GM21786 (cell line): ENCODE data around the gene ZNF33B.
"Not testable (repeated sequence)": the region's sequence is repeated elsewhere in the genome, so short reads cannot be mapped to it uniquely, and the experiment has no call there.

ENCODE experiments used
- ATAC-seq: cut with Tn5 transposase; IDR thresholded peaks from one replicate; pipeline ENCODE4 v1.9.1; 2021; ENCODE audit not compliant: unreplicated experiment

Gene ZNF33B

DNA sequence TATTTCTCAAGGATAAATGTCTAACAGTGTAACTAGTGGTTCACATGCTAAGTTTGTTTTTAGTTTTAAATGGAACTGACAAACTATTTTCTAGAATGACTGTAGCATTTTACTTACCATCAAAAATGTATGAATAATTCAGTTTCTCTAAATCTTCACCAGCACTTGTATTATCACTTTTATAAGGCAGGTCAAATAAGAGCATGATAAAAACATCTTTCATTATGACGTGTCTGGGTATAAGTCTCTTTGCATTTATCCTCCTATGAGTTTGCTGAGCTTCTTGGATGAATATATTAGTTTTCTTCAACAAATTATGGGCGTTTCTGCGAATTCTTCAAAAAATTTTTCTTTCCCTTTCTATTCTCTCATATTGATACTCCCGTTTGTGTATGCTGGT is 19.9 kb downstream of the ZNF33B start:
- no peak for ATAC-seq

DNA sequence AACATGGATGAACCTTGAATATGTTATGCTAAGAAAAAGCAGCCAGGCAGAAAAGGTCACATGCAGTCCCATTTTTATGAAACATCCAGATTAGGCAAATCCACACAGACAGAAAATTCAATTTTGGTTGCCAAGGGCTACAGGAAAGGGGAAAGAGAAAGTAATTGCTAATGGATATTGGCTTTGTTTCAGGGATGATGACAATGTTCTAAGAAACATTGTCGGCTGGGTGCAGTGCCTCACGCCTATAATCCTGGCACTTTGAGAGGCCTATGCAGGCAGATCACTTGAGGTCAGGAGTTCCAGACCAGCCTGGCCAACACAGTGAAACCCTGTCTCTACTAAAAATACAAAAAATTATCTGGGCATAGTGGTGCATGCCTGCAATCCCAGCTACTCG is 23.0 kb downstream of the ZNF33B start:
- no peak for ATAC-seq

DNA sequence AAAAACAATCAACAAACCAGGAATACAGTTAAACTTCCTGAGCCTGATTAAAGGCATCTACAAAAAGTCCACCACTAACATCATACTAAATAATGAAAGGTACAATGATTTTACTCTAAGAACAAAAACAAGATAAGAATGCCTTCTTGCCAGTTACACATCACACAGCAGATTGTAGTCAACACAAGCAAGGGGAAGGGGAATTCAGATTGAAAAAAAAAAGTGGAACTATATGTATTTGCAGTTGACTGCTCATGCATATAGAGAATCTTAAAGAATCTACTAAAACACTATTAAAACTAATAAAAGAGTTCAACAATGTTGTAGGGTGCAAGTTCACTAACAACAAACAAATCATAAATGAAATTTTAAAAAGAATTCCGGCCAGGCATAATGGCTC is 28.5 kb downstream of the ZNF33B start:
- peak; percentile 55 for ATAC-seq

DNA sequence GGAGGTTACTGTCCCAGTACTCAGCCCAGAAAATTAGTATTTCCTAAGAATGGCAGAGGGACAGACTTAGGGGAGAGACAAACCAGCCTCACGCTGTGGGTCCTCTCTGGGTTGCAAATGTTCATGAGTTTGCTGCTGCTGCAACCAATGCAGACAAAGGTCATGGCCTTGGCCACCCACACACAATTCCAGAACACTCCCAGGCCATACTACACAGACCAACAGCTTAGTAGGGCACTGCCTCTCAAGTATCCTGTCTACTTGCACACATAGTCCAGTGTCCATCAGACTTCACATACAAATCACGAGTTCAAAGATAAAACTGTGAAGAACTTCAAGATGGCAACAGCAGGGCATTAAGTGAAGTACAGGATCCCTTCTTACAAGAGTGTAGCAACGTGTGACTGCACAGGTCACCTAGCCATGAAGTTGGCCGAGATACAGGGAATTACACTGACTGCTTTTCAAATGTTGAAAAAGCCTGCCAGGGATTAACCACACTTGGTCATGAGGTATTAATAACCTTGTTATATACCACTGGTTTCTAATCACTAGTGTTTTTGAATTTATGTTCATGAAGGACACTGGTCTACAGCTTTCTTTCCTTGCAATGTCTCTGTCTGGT is 40.0 kb downstream of the ZNF33B start:
- ATAC-seq, result no peak

DNA sequence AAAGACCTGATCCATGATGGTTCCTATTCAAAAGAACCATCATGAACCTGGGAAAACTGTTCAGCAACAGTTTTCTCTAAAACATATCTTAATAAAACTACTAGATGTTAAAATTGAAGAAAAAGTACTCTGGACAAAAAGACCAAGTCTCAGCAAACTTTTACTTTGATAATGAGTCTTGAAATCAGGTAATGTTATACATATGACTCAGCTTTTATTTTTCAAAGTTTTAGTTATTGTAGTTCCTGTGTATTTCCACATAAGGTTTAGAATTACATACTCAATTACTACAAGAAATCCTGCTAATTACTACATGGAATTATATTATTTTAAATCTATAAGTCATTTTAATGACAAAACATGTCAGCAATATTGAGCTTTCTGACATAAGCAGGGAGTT is 42.2 kb downstream of the ZNF33B start:
- no peak for ATAC-seq

DNA sequence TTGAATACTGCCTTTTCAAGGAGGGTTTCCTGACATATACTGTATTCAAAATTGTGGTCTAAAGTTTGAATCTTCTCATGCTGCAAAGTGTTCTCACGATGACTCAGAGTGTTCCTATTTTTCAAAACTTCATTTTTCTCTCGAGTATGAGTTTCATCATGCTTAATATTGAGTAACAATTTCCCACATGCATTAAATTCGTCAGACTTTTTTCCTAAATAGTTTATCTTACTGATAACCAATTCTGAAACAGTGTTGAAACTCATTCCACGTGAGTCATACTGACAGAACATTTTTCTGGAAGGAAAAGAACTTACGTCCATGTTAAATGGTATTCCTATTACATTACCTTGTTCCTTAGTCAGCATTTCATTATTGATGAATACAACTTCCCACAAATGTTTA is 44.1 kb downstream of the ZNF33B start:
- no peak for ATAC-seq

DNA sequence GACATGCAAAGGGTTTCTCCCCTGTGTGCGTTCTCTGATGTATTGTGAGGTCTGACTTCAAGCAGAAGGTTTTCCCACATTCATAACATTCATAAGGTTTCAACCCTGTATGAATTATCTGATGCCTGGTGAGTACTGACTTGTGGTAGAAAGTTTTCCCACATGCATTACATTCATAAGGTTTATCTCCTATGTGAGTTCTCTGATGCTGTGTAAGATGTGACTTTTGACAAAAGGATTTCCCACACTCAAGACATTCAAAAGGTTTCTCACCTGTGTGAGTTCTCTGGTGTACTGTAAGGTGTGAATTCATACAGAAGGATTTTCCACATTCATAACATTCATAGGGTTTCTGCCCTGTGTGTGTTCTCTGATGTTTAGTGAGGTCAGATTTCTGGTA is 45.1 kb downstream of the ZNF33B start:
- no peak for ATAC-seq

DNA sequence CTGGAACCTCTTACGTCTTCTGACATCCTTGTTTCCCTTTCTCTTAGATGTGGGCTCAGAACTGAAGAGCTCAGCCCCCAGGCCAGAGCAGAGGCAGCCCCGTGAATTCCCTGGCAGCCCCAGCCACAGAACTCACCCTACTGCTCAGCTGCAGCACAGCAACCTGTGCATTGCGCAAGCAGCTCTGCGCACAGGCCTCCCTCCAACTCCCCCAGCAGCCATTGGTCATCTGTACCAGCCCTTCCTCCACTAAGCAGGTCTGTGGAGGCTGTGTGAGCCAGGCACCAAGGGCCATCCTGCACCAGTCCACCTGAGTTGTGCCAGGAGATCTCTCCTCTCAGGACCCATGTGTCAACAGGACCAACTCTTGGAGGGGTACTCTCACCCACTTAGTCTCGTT is 54.5 kb downstream of the ZNF33B start:
- no peak for ATAC-seq

DNA sequence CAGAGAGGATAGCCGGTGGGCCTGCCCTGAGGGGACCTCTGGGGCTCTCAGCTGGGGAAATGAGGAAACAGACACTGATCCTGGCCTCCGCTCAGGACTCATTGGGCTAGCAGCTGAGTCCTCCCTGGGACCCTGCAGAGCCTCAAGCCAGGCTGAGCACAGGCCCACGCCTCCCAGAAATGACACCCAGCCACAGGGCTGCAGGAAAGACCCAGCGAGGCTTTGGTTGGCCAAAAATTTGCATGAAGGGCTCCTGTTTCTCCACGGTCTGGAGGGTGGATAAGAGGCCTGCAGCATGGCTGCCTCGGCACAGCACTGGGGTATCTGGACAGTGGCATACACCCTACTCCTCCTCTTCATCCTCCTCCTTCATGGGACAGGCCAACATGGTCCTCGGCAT is 60.4 kb downstream of the ZNF33B start:
- no peak for ATAC-seq

DNA sequence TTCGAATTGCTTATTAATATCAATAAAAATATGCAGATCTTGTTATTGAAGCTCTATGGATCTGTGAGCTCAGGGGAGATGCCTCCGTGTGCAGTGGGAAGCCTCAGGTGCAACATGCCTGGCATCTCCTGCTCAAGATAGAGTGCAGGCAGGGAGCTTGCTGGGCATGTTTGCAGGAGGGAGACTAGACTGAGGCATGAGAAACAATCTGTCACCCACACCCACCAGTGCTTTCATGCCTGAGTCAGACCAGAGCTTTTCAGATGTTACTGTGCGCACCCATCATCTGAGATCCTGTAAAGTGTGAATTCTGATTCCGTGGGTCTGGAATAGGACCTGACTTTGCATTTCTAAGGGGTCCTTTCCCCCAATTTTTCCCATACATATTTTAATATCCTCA is 62.0 kb downstream of the ZNF33B start:
- ATAC-seq, result no peak

DNA sequence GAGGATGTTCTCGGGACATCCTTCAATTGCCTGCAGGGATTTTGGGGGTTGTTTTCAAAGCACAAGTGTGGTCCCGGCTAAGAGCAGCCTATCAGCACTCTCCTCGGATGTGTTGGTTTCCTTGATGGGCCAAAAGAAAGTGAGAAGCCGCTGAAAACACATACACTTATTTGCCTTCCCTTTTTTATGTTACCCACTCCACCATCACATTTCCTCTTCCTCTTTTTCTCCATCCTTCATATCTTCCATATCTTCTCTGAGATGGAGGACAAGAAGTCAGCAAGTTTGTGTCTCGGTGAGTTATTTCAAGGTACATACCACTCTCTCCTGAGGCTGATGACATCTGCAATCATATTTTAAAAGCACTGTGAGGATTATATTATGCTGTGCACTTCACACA is 64.0 kb downstream of the ZNF33B start:
- ATAC-seq, result no peak

DNA sequence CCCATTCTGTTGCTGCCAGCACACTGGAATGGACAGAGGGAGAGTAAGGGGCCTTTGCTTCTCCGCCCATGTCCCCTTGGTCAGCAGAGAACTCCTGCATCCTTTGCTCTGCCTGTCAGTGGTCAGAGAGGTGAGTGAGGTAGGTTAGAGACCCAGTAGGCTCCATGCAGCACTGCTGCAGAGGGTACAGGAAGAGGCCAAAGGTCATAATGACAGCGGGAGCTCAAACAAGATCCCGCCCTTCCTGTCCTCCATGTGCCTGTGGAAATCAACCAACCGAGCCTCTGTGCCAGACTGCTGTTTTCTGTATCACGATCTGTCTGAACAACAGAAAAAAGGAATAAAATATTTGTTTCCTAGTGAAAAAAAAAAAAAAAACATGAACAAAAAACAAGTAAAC is 81.4 kb downstream of the ZNF33B start:
- no peak for ATAC-seq

DNA sequence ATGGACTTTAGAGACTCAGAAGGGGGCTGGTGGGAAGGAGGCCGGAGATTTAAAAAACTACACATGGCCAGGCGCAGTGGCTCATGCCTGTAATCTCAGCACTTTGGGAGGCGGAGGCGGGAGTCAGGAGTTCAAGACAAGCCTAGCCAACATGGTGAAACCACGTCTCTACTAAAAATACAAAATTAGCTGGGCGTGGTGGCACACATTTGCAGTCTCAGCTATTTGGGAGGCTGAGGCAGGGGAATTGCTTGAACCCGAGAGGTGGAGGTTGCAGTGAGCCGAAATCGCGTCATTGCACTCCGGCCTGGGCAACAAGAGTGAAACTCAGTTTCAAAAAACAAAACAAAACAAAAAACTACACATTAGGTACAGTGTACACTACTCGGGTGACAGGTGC is 84.8 kb downstream of the ZNF33B start:
- not testable (repeated sequence) for ATAC-seq

DNA sequence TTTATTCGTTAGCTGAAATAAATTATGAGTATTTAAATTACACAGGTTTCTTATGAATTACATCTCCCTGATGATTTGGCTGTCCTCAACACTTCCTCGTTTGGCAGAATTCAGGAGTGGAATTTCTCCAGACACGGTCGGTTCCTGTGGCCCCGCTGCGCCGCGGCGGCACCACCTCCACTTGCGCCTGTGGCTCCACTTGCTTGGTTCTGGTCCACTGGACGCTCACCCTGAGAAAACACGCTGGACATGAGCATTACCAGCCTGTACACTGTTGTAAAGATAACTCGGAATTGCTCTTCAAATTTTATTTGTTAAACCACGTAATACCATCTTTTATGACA is 85.3 kb downstream of the ZNF33B start:
- peak; percentile 18 for ATAC-seq

DNA sequence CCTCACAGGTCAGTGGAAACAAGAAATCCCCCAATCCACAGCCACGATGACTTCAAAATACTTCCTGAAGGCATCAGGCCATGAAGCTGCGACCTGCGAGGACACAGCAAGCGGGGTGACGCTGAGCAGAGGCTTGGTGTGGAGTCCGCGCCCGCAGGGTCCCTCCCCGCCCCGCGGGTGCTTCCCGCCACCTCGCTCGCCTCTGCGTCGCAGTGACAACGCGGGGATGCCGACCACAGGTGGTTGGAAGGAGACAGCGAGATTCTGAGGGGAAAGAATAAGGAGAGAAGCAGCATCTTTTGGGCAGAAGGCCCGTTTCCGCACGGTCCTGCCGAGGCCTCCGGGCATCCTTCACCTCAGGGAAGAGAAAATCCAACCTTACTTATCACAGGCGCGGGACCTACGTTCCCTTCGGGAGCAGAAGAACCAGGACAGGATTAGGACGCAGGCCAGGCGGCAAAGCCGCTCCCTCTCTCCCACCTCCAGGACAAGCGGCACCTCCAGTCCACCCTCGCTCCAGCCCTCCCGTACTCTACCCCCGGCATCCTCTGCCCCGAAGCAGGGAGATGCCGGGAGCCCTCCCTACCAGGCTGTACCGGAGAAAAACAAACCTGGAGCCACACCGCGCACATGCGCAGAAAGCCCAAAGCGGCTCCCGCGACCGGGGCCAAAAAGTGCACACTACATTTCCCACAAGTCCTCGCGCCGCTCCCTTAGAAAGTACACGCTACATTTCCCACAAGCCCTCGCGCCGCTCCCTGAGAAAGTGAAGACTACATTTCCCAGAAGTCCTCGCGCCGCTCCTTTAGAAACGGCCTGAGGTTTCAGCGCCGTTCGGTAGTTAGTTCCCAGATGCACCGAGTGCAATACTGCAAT is 85.9 kb downstream of the ZNF33B start:
- ATAC-seq, result peak; percentile 93

DNA sequence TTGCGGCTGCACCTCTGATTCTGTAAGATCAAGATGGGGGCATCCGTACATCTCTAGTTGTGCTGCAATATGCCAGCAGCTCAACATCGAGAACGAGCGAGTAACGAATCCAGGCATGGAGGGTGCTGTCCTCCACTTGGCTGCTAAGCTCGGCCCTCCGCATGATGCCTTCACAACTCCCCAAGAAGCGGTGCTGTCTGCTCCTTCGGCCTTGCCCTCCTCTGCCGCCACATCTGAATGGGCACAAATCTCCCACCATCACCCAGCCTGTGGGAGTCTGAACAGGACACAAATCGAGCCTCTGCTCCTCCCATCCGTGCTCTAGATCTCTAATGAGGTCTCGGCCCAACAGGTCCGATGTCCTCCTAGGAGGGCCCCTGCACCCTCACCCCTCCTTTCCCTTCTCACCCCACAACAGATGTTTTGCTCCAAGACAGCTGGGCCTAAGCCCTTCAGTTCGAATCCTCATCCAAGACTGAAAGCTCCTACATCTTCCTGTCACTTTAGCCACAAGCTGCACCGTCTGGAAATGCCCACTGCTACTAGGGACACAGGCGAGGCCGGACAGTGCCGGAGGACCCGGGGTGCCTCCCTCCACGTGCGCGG is 86.7 kb downstream of the ZNF33B start:
- no peak for ATAC-seq

DNA sequence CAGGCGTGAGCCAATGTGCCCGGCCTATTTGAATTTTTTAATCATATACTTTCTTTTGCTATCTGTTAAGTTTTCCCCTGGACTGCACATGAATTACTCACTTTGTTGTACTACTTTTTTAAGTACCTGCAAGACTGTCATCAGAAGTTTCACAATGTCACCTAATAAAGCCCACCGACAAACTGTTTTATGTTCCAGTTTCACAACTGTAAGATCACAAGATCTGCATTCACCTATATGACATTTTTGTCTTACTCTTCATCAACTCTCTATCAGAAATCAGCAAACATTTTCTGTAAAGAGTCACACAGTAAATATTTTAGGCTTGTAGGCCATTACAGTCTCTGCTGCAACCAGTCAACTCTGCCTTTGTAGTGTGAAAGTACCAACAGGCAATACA is 88.5 kb downstream of the ZNF33B start:
- no peak for ATAC-seq

DNA sequence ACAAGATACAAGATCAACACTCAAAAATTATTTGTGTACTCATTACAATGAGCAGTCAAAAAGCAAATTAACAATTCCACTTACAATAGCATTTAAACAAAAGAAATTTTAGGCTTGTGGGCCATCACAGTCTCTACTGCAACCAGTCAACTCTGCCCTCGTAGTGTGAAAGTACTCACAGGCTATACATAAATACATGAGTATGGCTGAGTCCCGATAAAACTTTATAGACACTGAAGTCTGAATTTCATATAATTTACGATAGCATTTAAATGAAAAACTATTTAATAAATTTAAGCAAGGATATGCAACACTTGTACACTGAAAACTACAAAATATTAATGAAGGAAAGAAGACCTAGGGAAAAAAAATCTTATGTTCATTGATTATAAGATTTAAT is 90.1 kb downstream of the ZNF33B start:
- no peak for ATAC-seq

DNA sequence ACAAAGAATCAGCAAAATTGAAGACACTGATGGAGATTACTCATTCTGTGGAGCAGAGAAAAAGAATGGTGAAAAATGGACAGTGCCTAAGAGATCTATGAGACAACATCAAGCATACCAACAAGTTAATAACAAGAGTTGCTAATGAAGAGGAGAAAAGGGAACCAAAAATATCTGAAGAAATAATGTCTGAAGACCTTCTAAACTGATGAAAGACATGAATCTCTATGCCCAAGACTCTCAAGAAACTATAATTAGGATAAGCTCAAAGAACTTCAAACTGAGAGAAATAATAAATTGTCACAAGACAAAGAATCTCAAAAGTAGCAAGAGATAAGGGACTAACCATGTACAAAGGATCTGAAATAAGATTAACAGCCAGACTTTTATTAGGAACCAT is 93.4 kb downstream of the ZNF33B start:
- ATAC-seq, result no peak

DNA sequence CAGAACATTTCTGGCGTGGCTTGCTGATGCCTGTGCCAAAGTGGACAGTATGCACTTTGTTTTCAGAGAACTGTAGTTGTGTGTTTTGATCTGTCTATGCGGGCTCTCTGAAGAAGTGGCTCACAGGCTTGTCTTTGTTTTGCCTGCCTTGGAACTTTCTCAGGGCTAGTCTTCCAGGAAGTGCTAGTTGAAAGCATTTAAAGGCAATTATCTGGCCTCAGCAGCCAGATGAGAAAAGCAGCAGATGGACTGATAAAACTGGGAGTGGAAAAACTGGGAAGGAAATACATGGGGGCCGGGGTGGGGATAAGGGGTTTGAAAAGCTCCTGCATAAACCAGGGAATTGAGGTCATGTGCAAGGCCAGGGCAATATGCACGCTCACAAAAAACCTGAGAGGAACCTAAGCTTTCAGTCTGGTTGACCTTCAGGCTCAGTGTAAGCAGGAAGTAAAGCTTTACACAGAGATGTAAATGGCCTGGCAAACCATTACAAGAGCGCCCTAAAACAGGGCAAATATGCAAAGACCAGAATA is 94.5 kb downstream of the ZNF33B start:
- no peak for ATAC-seq
